AG04449 (cell line): ENCODE data around the gene CDH1.

Source experiments
- CTCF ChIA-PET: fragments of 350-600 bp; formaldehyde crosslinking; extraction: SDS; loops from one replicate; lab custom pipeline; 2021; ENCODE audit warnings: antibody characterized with exemption; lab: Yijun Ruan, JAX
- POLR2A ChIA-PET: fragments of 400-600, 350-600 bp; formaldehyde crosslinking; extraction: SDS; loops from one replicate; lab custom pipeline; 2020; ENCODE audit warnings: antibody characterized with exemption, inconsistent platforms; lab: Yijun Ruan, JAX
- DNase-seq: peaks from one replicate; pipeline ENCODE4 v3.0.0-alpha.2; 2010; ENCODE audit warnings: low read depth, low spot score
- H3K4me3 ChIP-seq: 2 replicates; pipeline ENCODE4 v1.5.1; 2011; ENCODE audit warnings: low read depth, mild to moderate bottlenecking, control low read depth, low read length
- CTCF ChIP-seq: IDR thresholded peaks from one replicate; pipeline ENCODE4 v1.5.1; 2011; ENCODE audit warnings: mild to moderate bottlenecking, moderate library complexity, low read length, control low read depth, inconsistent platforms; ENCODE audit not compliant: insufficient read depth; ENCODE audit errors: missing control alignments

CDH1 gene

GRCh38 chr16:68733570-68733969 is 3.5 kb upstream of the CDH1 start:
- no peak for DNase-seq
- no peak overlapping the region for H3K4me3 ChIP-seq
- ChIA-PET CTCF (no interaction called here), POLR2A (no interaction called here)
- no peak for TF ChIP-seq CTCF

GRCh38 chr16:68734782-68735181 is 2.3 kb upstream of the CDH1 start:
- no peak for DNase-seq
- no peak for TF ChIP-seq CTCF
- ChIA-PET CTCF (no interaction called here), POLR2A (no interaction called here)
- H3K4me3 ChIP-seq: no peak overlapping the region

- DNase-seq: no peak
- POLR2A ChIA-PET: no interaction called here
- no peak overlapping the region for H3K4me3 ChIP-seq
- TF ChIP-seq CTCF: no peak
- CTCF ChIA-PET: no interaction called here
These were observed 531 bp upstream of the CDH1 start for GRCh38 chr16:68736561-68736960.

- no peak for DNase-seq
- no peak for TF ChIP-seq CTCF
- CTCF ChIA-PET: interaction anchor here (0.8 kb wide), 1 partner anchor 30 kb away, joined by 3 read pairs; no protein-coding TSS in a partner anchor
- no peak overlapping the region for H3K4me3 ChIP-seq
- POLR2A ChIA-PET: no interaction called here
These were observed 888 bp downstream of the CDH1 start for GRCh38 chr16:68737730-68738629.

- no peak for TF ChIP-seq CTCF
- H3K4me3 ChIP-seq: no peak overlapping the region
- CTCF ChIA-PET: interaction anchor here (0.7 kb wide), 1 partner anchor 60 kb away, joined by 3 read pairs; no protein-coding TSS in a partner anchor
- no peak for DNase-seq
- POLR2A ChIA-PET: no interaction called here
These were observed 3.0 kb downstream of the CDH1 start for GRCh38 chr16:68739964-68740627.
